Erythroblast (primary cell): ENCODE results near the gene CSMD2.

ENCODE experiments used
- GATA1 ChIP-seq: IDR thresholded peaks from 2 replicates; pipeline ENCODE4 v1.6.1; 2011; ENCODE audit warnings: low read depth, mild to moderate bottlenecking, control low read depth, low read length, moderate library complexity
- POLR2A ChIP-seq: IDR thresholded peaks from 2 replicates; pipeline ENCODE4 v1.6.1; 2011; ENCODE audit warnings: mild to moderate bottlenecking, low read length

DNA sequence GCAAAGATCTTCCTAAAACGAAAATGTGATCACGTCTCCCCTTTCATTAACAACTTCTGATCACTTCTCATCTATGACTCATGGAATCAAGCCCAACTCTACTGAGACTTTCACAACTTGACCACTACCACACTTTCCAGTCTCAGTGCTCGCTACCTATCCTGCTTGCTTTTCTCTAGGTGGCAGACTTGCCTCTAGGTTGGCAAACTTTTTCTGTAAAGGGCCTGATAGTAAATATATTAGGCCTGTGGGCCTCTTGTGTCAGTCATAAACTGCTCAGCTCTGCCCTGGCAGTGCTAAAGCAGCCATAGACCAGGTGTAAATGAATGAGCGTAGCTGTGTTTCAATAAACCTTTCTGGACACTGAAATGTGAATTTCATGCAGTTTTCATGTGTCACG lies 322.7 kb downstream of the CSMD2 start:
- TF ChIP-seq POLR2A (no peak), GATA1 (no peak)
